ENCODE data around the gene GTF2F1.
"Not testable (repeated sequence)": the region's sequence is repeated elsewhere in the genome, so short reads cannot be mapped to it uniquely, and the experiment has no call there.

The GTF2F1 gene

DNA sequence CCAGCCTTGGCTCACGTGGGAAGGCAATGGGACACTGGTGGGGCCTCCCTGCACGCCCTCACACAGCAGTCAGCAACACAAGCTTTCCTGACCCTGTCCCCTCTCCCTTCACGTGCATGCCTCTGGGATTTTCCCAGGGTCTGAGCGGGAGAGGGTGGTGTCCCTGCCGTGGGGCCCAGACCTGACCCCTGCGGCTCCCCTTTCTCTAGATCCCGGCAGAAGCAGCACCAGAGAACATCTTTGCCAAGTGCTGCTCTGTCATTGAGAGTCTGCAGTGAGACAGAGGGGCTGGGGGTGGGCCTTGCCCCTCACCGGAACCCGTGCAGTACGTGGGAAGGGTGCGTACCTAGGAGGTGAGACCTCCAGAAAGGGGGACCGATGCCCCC lies 19.1 kb upstream of the GTF2F1 start:
- H3K36me3 Mint-ChIP-seq (ENCODE audit: low read depth): peaks cover 43% of the 10 kb centered on the region
- no peaks in the 10 kb centered on the region for H3K9me3 Mint-ChIP-seq
- no peaks in the 10 kb centered on the region for H3K27me3 Mint-ChIP-seq
- DNase-seq: no peak
- H3K27ac Mint-ChIP-seq: no peak overlapping the region
- H3K4me1 Mint-ChIP-seq (ENCODE audit: low read depth): no peaks in the 10 kb centered on the region
- H3K4me3 Mint-ChIP-seq: no peak overlapping the region

DNA sequence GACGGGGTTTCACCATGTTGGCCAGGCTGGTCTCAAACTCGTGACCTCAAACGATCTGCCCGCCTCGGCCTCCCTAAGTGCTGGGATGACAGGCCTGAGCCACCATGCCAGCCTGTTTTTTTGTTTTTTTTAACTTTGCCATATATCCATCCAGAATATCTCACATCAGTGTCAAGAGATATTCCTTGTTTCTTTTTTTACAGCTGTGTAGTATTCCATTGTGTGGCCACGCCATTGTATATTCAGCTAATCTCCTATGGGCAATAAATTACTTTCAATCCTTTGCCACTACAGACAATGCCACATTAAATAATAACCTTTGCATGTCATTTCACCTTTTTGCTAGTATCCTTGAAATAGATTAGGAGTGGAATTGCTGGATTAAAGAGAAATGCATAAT lies 16.4 kb upstream of the GTF2F1 start:
- Mint-ChIP-seq H3K4me3 (no peak overlapping the region), H3K36me3 (ENCODE audit: low read depth) (peaks cover 20% of the 10 kb centered on the region), H3K9me3 (no peaks in the 10 kb centered on the region), H3K27ac (no peak overlapping the region), H3K4me1 (ENCODE audit: low read depth) (no peaks in the 10 kb centered on the region), H3K27me3 (no peaks in the 10 kb centered on the region)
- DNase-seq: no peak

DNA sequence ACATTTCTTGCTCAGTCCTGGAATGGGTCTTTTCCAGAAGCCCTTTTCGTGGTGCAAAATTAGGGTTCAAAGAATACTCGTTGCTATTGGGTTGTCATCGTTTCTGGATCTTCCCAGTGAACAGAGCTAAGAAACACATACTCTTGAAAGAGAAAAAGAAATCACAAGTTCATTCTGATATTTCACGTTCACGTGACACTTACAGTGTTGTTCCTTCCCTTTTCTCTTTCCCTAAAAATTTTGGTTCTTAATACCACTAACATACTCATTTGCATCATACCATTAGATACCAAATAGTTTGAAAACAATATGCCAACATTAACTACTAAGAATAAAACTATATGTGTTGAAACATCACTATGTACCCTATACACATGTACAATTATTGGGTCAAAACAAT lies 13.4 kb upstream of the GTF2F1 start:
- H3K4me3 Mint-ChIP-seq: no peak overlapping the region
- H3K9me3 Mint-ChIP-seq: no peaks in the 10 kb centered on the region
- H3K36me3 Mint-ChIP-seq (ENCODE audit: low read depth): no peaks in the 10 kb centered on the region
- no peaks in the 10 kb centered on the region for H3K27me3 Mint-ChIP-seq
- no peaks in the 10 kb centered on the region for H3K4me1 Mint-ChIP-seq (ENCODE audit: low read depth)
- no peak overlapping the region for H3K27ac Mint-ChIP-seq
- no peak for DNase-seq

DNA sequence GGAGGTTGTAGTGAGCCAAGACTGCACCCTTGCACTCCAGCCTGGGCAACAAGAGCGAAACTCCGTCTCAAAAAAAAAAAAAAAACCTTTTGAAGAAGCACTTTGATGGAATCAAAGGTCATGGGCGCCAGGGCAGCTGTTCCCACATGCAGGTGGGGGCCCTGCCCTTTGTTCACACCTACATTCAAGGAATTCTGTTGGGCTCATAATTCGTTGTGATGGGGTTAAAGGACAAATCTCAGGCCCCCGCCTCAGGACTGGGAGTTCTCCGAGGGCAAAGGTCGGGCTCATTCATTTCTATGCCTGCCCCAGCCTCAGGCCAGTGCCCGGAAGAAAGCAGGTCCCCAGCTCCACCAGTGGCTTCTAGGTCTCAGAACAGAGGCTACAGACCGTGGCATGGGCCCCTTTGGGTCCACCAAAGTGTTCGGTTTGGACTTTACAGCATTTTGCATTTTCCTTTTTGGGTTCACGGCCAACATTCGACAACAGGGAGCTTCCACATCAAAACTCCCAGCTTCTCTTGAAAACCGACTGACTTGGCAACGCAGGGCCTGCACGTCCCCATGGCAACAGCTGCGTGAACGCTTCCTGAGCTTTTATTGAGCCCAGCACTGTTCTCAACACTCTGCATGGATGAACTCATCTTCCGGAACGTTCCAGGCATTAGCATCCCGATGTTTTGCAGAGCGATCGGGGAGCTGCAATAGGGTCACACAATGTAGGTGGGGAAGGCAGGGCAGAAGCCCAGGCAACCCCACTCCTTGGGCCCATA lies 10.1 kb upstream of the GTF2F1 start:
- Mint-ChIP-seq H3K4me1 (ENCODE audit: low read depth) (no peaks in the 10 kb centered on the region), H3K36me3 (ENCODE audit: low read depth) (no peaks in the 10 kb centered on the region), H3K27me3 (no peaks in the 10 kb centered on the region), H3K9me3 (no peaks in the 10 kb centered on the region), H3K4me3 (no peak overlapping the region), H3K27ac (no peak overlapping the region)
- DNase-seq: no peak

DNA sequence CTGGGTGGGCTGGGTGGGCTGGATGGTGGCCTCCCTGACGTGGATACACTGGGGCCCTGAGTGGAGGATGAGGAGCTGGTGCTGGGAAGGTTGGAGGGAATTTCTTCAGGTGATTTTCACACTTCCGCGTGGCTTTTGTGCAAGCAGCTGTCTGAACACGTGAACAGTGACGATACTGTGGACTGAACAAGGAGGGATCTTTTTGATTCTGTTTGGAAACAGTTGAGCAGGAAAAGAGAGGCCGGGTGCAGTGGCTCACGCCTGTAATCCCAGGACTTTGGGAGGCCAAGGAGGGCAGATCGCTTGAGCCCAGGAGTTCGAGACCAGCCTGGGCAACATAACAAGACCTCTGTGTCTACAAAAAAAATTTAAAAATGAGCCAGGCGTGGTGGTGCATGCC lies 9.1 kb upstream of the GTF2F1 start:
- Mint-ChIP-seq H3K27ac (no peak overlapping the region), H3K27me3 (no peaks in the 10 kb centered on the region), H3K9me3 (no peaks in the 10 kb centered on the region), H3K4me3 (no peak overlapping the region), H3K4me1 (ENCODE audit: low read depth) (no peaks in the 10 kb centered on the region), H3K36me3 (ENCODE audit: low read depth) (no peaks in the 10 kb centered on the region)
- DNase-seq: no peak

DNA sequence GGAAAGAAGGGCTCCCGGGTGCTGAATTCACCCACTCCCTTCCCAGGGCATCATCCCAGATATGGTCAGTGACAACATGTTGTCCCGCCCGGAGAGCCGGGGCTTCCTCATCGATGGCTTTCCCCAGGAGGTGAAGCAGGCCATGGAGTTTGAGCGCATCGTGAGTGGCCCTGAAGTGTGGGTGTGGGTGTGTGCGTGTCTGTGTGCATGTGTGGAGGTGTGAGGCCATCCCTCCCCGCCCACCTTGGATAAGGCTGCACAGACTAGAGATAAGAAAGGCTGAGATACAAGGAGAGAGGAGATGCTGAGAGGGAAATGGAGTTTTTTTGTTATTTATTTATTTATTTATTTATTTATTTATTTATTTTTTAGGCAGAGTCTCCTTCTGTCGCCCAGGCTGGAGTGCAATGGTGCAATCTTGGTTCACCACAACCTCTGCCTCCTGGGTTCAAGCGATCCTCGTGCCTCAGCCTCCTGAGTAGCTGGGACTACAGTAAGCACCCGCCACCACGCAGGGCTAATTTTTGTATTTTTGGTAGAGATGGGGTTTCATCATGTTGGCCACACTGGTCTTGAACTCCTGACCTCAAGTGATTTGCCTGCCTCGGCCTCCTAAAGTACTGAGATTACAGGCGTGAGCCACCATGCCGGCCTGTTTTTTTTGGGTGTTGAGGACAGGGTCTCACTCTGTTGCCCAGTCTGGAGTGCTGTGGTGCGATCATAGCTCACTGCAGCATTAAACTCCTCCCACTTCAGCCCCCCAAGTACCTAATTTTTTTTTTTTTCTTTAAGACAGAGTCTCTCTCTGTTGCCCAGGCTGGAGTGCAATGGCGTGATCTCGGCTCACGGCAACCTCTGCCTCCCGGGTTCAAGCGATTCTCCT lies 7.3 kb upstream of the GTF2F1 start:
- H3K9me3 Mint-ChIP-seq; H3K4me3 Mint-ChIP-seq; H3K36me3 Mint-ChIP-seq (ENCODE audit: low read depth); H3K27me3 Mint-ChIP-seq; H3K27ac Mint-ChIP-seq; H3K4me1 Mint-ChIP-seq (ENCODE audit: low read depth); DNase-seq: not testable (repeated sequence)

DNA sequence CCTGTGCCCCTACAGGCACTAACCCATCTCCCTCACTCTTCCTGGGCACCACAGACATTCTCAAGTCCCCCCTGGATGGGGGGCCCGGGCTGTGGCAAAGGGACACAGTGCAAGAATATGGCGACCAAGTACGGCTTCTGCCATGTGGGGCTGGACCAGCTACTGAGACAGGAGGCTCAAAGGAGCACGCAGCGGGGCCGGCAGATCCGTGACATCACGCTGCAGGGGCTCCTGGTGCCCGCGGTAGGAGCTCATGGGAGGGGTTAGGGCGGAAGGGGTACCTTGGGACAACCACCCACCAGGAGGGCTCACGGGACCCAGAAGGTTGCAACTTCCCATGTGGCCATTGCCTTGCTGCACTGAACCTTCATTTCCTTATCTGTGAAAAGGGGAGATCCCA lies 3.3 kb upstream of the GTF2F1 start:
- no peaks in the 10 kb centered on the region for H3K9me3 Mint-ChIP-seq
- H3K4me3 Mint-ChIP-seq: no peak overlapping the region
- peaks cover 26% of the 10 kb centered on the region for H3K4me1 Mint-ChIP-seq (ENCODE audit: low read depth)
- H3K27ac Mint-ChIP-seq: no peak overlapping the region
- no peaks in the 10 kb centered on the region for H3K27me3 Mint-ChIP-seq
- H3K36me3 Mint-ChIP-seq (ENCODE audit: low read depth): peaks cover 20% of the 10 kb centered on the region
- DNase-seq: no peak

DNA sequence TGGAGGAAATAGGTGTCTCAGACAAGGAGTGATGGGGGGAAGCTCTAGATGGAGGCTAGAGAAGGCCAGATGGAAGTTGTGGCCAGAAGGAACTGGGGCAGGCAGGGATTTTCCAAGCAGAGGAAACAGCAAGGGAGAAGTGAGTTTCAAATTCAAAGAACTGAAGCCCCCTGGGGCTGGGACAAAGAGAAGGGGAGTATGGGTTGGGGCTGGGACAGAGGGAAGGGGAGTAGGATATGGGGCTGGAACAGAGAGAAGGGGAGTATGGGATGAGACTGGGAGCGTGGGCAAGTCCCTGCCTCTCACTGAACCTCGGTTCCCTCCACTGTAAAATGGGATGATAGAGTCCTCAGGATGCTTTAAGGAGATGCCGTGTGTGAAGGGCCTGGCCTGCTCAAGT lies 1.9 kb upstream of the GTF2F1 start:
- Mint-ChIP-seq H3K9me3 (no peaks in the 10 kb centered on the region), H3K27me3 (no peaks in the 10 kb centered on the region), H3K36me3 (ENCODE audit: low read depth) (peaks cover 31% of the 10 kb centered on the region), H3K27ac (peak overlapping the region; percentile 34), H3K4me1 (ENCODE audit: low read depth) (peaks cover 30% of the 10 kb centered on the region), H3K4me3 (peak overlapping the region; percentile 15)
- DNase-seq: no peak

DNA sequence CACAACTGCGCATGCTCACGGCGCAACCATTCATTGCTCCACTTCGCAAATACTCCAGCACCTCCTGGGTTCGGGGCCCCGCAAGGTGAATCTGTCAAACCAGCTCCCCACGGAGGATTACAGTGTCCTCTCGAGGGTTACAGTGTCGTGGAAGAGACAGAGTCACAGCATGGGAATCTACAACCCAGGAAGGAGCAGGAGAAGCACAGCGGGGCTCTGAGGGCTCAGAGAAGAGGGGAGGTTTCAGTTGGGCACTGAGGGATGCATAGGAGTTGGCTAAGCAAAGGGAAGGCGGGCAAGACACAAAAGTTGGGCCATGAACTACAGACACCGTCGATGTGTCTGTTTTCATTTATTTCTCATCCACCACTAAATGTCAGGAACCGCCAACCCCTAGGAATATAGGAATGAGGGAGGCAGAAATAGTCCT lies 1.0 kb upstream of the GTF2F1 start:
- no peak for DNase-seq
- H3K9me3 Mint-ChIP-seq: no peaks in the 10 kb centered on the region
- H3K27me3 Mint-ChIP-seq: no peaks in the 10 kb centered on the region
- H3K36me3 Mint-ChIP-seq (ENCODE audit: low read depth): peaks cover 38% of the 10 kb centered on the region
- peak overlapping the region; percentile 99 for H3K27ac Mint-ChIP-seq
- peak overlapping the region; percentile 98 for H3K4me3 Mint-ChIP-seq
- peaks cover 30% of the 10 kb centered on the region for H3K4me1 Mint-ChIP-seq (ENCODE audit: low read depth)

DNA sequence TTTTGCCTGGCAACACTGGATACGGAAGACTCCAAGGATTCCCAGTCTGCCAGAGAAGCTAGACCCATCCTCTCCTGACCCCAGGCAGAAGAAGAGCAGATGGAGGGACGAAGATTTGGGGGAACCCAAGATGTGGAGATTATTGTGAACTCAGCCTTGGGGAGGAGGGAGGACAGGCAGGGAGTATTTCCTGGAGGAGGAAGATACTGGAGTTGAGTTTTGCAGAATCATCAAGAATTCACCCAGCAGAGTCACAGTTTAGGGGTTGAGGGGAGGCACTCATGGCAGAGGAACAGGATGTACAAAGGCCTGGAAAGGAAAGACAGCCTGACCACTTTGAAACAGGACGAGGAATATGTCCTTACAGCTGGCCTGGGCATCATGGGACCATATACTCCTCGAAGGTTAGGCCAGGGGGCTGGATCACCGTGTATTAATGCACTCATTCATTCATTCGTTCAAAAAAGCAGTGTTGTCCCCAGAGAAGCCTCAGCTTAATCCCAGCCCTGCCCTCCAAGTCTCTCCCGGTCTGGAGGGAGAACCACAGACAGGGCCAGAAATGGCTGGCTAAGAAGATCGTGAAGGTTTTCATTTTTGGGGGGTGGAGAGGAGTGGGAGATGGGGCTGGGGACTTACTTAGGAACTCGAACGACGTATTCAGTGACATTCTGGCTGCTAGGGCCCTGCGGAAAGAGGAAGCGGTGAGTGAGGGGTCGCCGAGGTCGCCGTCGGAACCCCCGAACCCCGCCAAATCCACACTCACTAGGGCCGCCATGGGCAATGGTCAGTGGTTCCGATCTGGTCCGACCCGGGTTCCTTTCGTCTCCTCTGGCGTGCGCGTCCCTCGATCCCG lies 517 bp downstream of the GTF2F1 start:
- Mint-ChIP-seq H3K9me3 (no peaks in the 10 kb centered on the region), H3K4me1 (ENCODE audit: low read depth) (peaks cover 33% of the 10 kb centered on the region), H3K27ac (peak overlapping the region; percentile 99), H3K4me3 (peak overlapping the region; percentile 98), H3K36me3 (ENCODE audit: low read depth) (peaks cover 54% of the 10 kb centered on the region), H3K27me3 (no peaks in the 10 kb centered on the region)
- no peak for DNase-seq

DNA sequence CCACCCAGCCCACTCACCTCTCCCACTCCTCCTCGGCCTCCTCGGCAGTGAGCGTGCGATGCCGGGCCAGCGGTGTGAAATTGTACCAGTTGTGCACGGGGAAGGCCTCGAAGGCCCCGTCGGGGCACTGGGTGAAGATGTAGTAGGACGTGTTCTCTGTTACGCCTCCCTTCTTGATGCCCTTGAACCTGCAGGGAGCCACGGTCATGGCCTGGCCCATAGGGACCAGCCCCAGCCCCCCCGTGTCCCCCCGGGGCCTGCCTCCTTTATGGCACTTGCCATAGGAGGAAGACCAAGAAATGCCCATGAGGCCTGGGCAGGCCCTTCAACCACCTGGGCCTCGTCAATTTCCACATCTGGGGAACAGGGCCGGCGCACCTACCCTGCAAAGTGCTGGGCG lies 5.6 kb downstream of the GTF2F1 start:
- DNase-seq: no peak
- H3K4me1 Mint-ChIP-seq (ENCODE audit: low read depth): peaks cover 16% of the 10 kb centered on the region
- no peaks in the 10 kb centered on the region for H3K27me3 Mint-ChIP-seq
- H3K36me3 Mint-ChIP-seq (ENCODE audit: low read depth): peaks cover 89% of the 10 kb centered on the region
- no peaks in the 10 kb centered on the region for H3K9me3 Mint-ChIP-seq
- H3K27ac Mint-ChIP-seq: no peak overlapping the region
- H3K4me3 Mint-ChIP-seq: no peak overlapping the region

DNA sequence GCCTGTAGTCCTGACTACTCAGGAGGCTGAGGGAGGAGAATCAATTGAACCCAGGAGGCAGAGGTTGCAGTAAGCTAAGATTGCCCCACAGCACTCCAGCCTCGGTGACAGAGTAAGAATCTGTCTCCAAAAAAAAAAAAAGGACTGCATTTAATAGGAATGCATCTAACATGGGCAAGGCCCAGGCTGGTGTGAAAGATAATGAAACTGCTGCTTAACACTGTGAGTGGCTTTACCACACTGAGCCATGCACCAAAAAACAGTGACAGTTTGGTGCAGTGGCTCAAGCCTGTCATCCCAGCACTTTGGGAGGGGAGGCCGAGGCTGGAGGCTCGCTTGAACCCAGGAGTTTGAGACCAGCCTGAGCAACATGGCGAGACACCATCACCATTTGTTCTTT lies 8.6 kb downstream of the GTF2F1 start:
- no peak overlapping the region for H3K4me3 Mint-ChIP-seq
- DNase-seq: no peak
- H3K27me3 Mint-ChIP-seq: no peaks in the 10 kb centered on the region
- peaks cover 91% of the 10 kb centered on the region for H3K36me3 Mint-ChIP-seq (ENCODE audit: low read depth)
- peaks cover 3% of the 10 kb centered on the region for H3K4me1 Mint-ChIP-seq (ENCODE audit: low read depth)
- H3K9me3 Mint-ChIP-seq: no peaks in the 10 kb centered on the region
- no peak overlapping the region for H3K27ac Mint-ChIP-seq

DNA sequence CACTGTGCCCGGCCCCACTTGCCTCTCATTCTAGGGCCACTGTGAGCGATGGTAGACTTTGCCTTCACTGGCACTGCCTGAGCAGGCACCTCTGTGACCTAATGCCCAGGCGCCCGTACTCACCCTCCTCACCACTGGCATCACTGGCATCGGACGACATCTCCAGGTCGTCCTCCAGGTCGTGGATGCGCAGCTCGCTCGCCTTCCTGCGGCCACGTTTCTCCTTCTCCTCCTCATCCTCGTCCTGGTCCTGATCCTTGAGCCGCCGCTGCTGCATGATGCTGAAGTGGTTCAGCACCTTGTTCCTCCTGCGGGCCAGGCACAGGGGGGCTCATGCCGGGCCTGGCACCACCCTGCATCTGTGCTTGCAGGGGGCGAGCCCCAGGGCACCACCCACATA lies 9.8 kb downstream of the GTF2F1 start:
- Mint-ChIP-seq H3K9me3 (no peaks in the 10 kb centered on the region), H3K27ac (no peak overlapping the region), H3K4me1 (ENCODE audit: low read depth) (peaks cover under 1% of the 10 kb centered on the region), H3K36me3 (ENCODE audit: low read depth) (peaks cover 92% of the 10 kb centered on the region), H3K4me3 (no peak overlapping the region), H3K27me3 (no peaks in the 10 kb centered on the region)
- DNase-seq: no peak

DNA sequence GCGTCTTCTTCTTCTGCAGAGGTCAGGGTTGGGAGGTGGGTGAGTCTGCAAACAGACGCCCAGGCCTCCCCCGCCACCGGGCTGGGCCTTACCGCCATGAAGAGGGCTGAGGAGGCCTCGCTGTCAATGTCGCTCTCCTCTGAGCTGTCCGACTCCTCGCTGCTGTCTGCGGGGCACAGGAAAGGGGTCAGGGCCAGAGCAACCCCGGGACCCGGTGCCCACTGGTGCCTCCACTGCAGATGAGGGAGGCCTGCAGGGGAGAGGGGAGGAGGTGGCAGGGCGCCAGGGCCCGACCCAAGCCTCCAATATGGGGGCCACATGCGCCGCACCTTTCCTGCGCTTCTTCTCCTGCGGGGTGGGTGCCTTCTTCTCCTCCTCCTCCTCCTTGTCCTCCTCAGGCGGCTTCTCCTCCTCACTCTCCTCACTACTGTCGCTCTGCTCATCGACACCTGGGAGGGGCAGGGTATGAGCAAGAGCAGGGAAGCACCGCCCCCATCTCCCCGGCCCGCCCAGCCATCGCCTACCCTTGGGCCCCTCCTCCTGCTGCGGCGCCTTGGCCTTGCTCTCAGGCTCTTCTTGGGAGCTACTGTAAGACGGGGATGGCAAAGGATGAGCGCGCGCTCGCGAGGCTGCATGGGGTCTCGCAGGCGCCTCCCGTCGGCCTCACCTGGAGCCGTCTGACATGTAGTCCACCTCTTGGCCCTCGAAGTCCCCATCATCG lies 11.8 kb downstream of the GTF2F1 start:
- H3K27me3 Mint-ChIP-seq: no peaks in the 10 kb centered on the region
- no peak overlapping the region for H3K27ac Mint-ChIP-seq
- no peaks in the 10 kb centered on the region for H3K4me1 Mint-ChIP-seq (ENCODE audit: low read depth)
- H3K36me3 Mint-ChIP-seq (ENCODE audit: low read depth): peaks cover 82% of the 10 kb centered on the region
- no peak for DNase-seq
- H3K9me3 Mint-ChIP-seq: no peaks in the 10 kb centered on the region
- H3K4me3 Mint-ChIP-seq: no peak overlapping the region
